WTC11 (cell line): ENCODE data around the gene HSPG2.

Source experiments
- ATF2 ChIP-seq: sonication (generic); formaldehyde crosslinking; IDR thresholded peaks from 2 replicates; pipeline ENCODE4 v1.8.1; 2022; ENCODE audit warnings: low read depth, missing genetic modification reagents, borderline replicate concordance
- CTCF ChIP-seq: fragments of 200-600 bp; IDR thresholded peaks from 2 replicates; pipeline ENCODE4 v1.8.0; 2022; ENCODE audit warnings: antibody characterized with exemption
- TCF7 ChIP-seq: sonication (generic); formaldehyde crosslinking; IDR thresholded peaks from 2 replicates; pipeline ENCODE4 v1.8.0; 2022; ENCODE audit warnings: mild to moderate bottlenecking, low read depth, missing genetic modification reagents, moderate library complexity
- USF2 ChIP-seq: sonication (generic); formaldehyde crosslinking; IDR thresholded peaks from 2 replicates; pipeline ENCODE4 v1.8.1; 2023; ENCODE audit warnings: mild to moderate bottlenecking, missing genetic modification reagents, moderate library complexity

GRCh38 chr1:21932127-21932526, 5.0 kb downstream of the HSPG2 start:
- TF ChIP-seq CTCF = no peak
- no peak for TF ChIP-seq ATF2 (CRISPR knock-in tag)
- no peak for TF ChIP-seq TCF7 (CRISPR knock-in tag)
- TF ChIP-seq USF2 = no peak
